ENCODE results near the gene NHLRC2.

NHLRC2 gene

GRCh38 chr10:113947184-113948041, 93.0 kb downstream of the NHLRC2 start:
- H3K27me3 ChIP-seq (ENCODE audit: control insufficient read depth, insufficient read depth, low read length) = no peaks in the 10 kb centered on the region
- no peak overlapping the region for H3K27ac ChIP-seq (ENCODE audit: low read length)
- H3K36me3 ChIP-seq (ENCODE audit: control insufficient read depth, low read depth, low read length) = no peaks in the 10 kb centered on the region
- no peaks in the 10 kb centered on the region for H3K4me1 ChIP-seq (ENCODE audit: control insufficient read depth, low read depth, low read length)
- no peak overlapping the region for H3K4me3 ChIP-seq (ENCODE audit: low read length)
- no peaks in the 10 kb centered on the region for H3K9me3 ChIP-seq (ENCODE audit: control insufficient read depth, low read depth, low read length)
- no peak overlapping the region for H3K9ac ChIP-seq (ENCODE audit: low read length)

GRCh38 chr10:113948048-113948447, 93.6 kb downstream of the NHLRC2 start:
- no peak overlapping the region for H3K9ac ChIP-seq (ENCODE audit: low read length)
- no peaks in the 10 kb centered on the region for H3K27me3 ChIP-seq (ENCODE audit: control insufficient read depth, insufficient read depth, low read length)
- no peaks in the 10 kb centered on the region for H3K4me1 ChIP-seq (ENCODE audit: control insufficient read depth, low read depth, low read length)
- H3K9me3 ChIP-seq (ENCODE audit: control insufficient read depth, low read depth, low read length) = no peaks in the 10 kb centered on the region
- H3K36me3 ChIP-seq (ENCODE audit: control insufficient read depth, low read depth, low read length) = no peaks in the 10 kb centered on the region
- H3K27ac ChIP-seq (ENCODE audit: low read length) = no peak overlapping the region
- H3K4me3 ChIP-seq (ENCODE audit: low read length) = no peak overlapping the region

GRCh38 chr10:113950268-113950667, 95.8 kb downstream of the NHLRC2 start:
- Histone ChIP-seq H3K36me3 (ENCODE audit: control insufficient read depth, low read depth, low read length) (no peaks in the 10 kb centered on the region), H3K27ac (ENCODE audit: low read length) (no peak overlapping the region), H3K9me3 (ENCODE audit: control insufficient read depth, low read depth, low read length) (no peaks in the 10 kb centered on the region), H3K9ac (ENCODE audit: low read length) (no peak overlapping the region), H3K27me3 (ENCODE audit: control insufficient read depth, insufficient read depth, low read length) (no peaks in the 10 kb centered on the region), H3K4me3 (ENCODE audit: low read length) (no peak overlapping the region), H3K4me1 (ENCODE audit: control insufficient read depth, low read depth, low read length) (no peaks in the 10 kb centered on the region)

DNA sequence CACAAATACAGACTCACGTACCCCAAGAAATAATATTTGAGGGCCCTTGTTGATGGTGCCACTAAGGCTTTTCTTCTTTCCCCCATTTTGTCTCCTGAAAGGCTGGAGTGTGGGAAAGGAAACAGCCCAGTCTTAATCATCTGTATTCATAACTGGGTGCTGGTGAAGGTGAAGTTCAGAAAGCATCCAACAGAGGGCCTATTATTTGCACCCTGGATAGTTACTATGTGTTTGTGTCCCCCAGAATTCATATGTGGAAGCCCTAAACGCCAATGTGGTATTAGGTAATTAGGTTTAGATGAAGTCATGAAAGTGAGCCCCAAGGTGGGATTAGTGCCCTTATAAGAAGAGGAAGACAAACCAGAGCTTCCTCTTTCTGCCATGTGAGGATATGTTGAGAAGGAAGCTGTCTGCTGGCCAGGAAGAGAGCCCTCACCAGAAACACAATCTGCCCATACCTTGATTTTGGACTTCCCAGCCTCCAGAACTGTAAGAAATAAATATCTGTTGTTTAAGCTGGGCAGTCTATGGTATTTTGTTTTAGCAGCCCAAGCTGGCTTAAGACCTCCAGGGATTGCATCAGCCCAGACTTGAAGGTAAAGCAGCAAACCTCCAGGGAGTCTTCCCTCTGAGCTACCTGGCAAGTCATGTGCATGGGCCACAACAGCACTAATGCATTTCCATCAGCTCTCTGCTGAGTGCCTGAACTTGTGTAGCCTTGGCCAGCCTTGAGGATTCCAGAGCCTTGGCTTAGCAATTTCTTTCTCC, 99.2 kb downstream of the NHLRC2 start:
- Histone ChIP-seq H3K4me3 (ENCODE audit: low read length) (no peak overlapping the region), H3K27me3 (ENCODE audit: control insufficient read depth, insufficient read depth, low read length) (no peaks in the 10 kb centered on the region), H3K36me3 (ENCODE audit: control insufficient read depth, low read depth, low read length) (no peaks in the 10 kb centered on the region), H3K9ac (ENCODE audit: low read length) (no peak overlapping the region), H3K9me3 (ENCODE audit: control insufficient read depth, low read depth, low read length) (no peaks in the 10 kb centered on the region), H3K27ac (ENCODE audit: low read length) (no peak overlapping the region), H3K4me1 (ENCODE audit: control insufficient read depth, low read depth, low read length) (no peaks in the 10 kb centered on the region)

DNA sequence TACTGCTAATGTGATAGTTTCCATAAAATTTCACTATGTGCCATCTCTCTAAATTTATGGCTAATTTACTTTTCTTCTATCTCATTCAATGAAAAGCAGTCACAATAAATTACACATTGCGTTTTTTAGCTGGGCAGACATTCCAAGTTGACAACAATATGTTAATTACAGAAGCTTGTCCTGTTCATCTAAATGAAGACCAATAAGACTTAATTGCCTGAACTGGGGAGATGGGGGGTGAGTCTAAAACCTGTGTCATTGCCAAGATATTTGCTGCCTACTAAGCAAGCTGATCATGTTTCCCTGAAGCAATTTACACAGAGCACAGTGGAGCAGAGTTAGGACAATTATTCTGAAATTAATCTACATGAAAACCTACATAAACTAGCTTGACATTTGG, 99.9 kb downstream of the NHLRC2 start:
- H3K4me3 ChIP-seq (ENCODE audit: low read length) = no peak overlapping the region
- H3K36me3 ChIP-seq (ENCODE audit: control insufficient read depth, low read depth, low read length) = no peaks in the 10 kb centered on the region
- no peaks in the 10 kb centered on the region for H3K9me3 ChIP-seq (ENCODE audit: control insufficient read depth, low read depth, low read length)
- H3K9ac ChIP-seq (ENCODE audit: low read length) = no peak overlapping the region
- no peaks in the 10 kb centered on the region for H3K4me1 ChIP-seq (ENCODE audit: control insufficient read depth, low read depth, low read length)
- no peak overlapping the region for H3K27ac ChIP-seq (ENCODE audit: low read length)
- no peaks in the 10 kb centered on the region for H3K27me3 ChIP-seq (ENCODE audit: control insufficient read depth, insufficient read depth, low read length)

DNA sequence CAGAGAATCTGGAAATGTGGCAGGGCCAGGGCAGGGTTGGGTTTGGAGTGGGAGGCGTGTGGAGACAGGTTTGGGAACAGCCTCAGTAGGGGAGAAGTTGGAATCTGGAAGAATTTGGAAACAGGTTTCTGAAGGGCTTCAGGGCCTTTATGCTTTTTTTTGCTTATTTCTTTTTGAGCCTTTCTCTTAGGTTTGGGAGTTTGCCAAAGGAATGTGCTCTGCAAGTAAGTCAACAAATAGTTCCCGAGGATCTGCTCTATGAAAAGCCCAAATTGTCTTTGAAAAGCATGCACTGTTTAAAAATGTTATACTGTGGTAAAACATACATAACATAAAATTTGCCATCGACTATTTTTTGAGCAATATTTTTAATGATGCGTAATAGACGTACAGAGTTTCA, 102.6 kb downstream of the NHLRC2 start:
- Histone ChIP-seq H3K9me3 (ENCODE audit: control insufficient read depth, low read depth, low read length) (no peaks in the 10 kb centered on the region), H3K4me1 (ENCODE audit: control insufficient read depth, low read depth, low read length) (no peaks in the 10 kb centered on the region), H3K27me3 (ENCODE audit: control insufficient read depth, insufficient read depth, low read length) (no peaks in the 10 kb centered on the region), H3K27ac (ENCODE audit: low read length) (no peak overlapping the region), H3K36me3 (ENCODE audit: control insufficient read depth, low read depth, low read length) (no peaks in the 10 kb centered on the region), H3K9ac (ENCODE audit: low read length) (no peak overlapping the region), H3K4me3 (ENCODE audit: low read length) (no peak overlapping the region)

DNA sequence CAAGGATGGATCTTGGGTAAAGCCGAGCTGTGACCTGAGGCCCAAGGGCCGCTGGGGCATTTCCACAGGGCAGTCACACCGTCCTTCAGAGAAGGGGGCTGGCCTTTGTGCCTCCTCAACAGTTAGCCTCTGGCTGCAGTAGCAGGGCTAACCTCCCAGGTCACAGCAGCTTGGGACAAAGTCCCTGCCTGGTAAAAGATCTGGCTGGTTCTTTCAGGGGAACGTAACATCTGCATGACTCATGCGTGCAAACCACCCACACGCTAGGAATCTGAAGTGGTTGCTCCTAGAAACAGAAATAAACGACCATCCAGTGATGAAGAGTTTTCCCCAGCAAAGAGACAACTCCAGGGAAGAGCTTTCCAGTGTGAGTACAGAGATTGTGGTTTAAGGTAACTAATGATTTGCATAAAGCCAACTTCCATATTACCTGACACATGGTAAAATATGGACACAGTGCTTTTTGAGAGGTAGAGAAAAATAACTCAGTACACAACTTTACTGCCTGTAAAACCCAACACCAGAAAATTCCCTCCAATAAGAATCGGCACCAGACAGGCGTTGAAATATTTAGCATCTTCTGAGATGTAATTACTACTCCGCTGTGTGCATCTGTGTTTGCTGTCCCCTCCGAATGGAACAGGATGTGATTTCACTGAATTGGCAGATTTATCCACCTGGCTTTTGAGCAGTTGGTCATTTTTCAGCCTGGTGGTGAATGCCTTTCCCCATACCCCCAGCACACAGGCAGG, 104.3 kb downstream of the NHLRC2 start:
- no peak overlapping the region for H3K27ac ChIP-seq (ENCODE audit: low read length)
- H3K4me1 ChIP-seq (ENCODE audit: control insufficient read depth, low read depth, low read length) = no peaks in the 10 kb centered on the region
- H3K4me3 ChIP-seq (ENCODE audit: low read length) = no peak overlapping the region
- no peaks in the 10 kb centered on the region for H3K9me3 ChIP-seq (ENCODE audit: control insufficient read depth, low read depth, low read length)
- H3K27me3 ChIP-seq (ENCODE audit: control insufficient read depth, insufficient read depth, low read length) = no peaks in the 10 kb centered on the region
- no peak overlapping the region for H3K9ac ChIP-seq (ENCODE audit: low read length)
- no peaks in the 10 kb centered on the region for H3K36me3 ChIP-seq (ENCODE audit: control insufficient read depth, low read depth, low read length)

- no peak overlapping the region for H3K27ac ChIP-seq (ENCODE audit: low read length)
- H3K36me3 ChIP-seq (ENCODE audit: control insufficient read depth, low read depth, low read length) = no peaks in the 10 kb centered on the region
- H3K4me1 ChIP-seq (ENCODE audit: control insufficient read depth, low read depth, low read length) = no peaks in the 10 kb centered on the region
- no peaks in the 10 kb centered on the region for H3K9me3 ChIP-seq (ENCODE audit: control insufficient read depth, low read depth, low read length)
- H3K4me3 ChIP-seq (ENCODE audit: low read length) = no peak overlapping the region
- no peaks in the 10 kb centered on the region for H3K27me3 ChIP-seq (ENCODE audit: control insufficient read depth, insufficient read depth, low read length)
- H3K9ac ChIP-seq (ENCODE audit: low read length) = no peak overlapping the region
These were observed 104.9 kb downstream of the NHLRC2 start for GRCh38 chr10:113959383-113959760.

DNA sequence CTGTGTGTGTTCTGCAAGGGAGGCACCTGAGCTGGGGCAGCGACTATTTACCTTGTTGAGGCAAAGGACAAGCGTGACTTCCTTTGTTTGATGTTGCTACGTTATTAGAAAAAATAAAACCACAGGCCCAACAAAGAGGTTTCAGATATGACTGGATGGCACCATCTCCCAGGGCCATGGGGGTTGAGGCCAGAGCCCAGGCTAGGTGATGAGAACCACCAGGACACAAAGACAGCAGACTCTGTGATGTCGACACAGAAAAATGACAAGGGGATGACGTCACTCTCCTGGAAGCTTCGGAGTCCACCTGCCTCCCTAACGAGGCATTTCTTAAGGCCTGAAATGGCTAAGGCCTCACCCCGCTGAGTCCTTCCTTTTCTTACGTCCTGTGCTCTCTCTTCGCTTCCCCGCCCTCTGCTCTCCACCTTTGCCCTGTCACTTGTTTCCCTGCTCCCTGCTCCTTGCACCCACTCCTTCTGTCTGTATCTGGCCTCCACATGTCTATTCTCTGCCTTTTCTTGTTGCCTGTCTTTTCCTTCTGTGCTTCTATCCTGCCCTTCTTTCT, 106.2 kb downstream of the NHLRC2 start:
- no peak overlapping the region for H3K9ac ChIP-seq (ENCODE audit: low read length)
- no peaks in the 10 kb centered on the region for H3K9me3 ChIP-seq (ENCODE audit: control insufficient read depth, low read depth, low read length)
- no peaks in the 10 kb centered on the region for H3K27me3 ChIP-seq (ENCODE audit: control insufficient read depth, insufficient read depth, low read length)
- no peak overlapping the region for H3K27ac ChIP-seq (ENCODE audit: low read length)
- no peak overlapping the region for H3K4me3 ChIP-seq (ENCODE audit: low read length)
- no peaks in the 10 kb centered on the region for H3K36me3 ChIP-seq (ENCODE audit: control insufficient read depth, low read depth, low read length)
- H3K4me1 ChIP-seq (ENCODE audit: control insufficient read depth, low read depth, low read length) = no peaks in the 10 kb centered on the region

DNA sequence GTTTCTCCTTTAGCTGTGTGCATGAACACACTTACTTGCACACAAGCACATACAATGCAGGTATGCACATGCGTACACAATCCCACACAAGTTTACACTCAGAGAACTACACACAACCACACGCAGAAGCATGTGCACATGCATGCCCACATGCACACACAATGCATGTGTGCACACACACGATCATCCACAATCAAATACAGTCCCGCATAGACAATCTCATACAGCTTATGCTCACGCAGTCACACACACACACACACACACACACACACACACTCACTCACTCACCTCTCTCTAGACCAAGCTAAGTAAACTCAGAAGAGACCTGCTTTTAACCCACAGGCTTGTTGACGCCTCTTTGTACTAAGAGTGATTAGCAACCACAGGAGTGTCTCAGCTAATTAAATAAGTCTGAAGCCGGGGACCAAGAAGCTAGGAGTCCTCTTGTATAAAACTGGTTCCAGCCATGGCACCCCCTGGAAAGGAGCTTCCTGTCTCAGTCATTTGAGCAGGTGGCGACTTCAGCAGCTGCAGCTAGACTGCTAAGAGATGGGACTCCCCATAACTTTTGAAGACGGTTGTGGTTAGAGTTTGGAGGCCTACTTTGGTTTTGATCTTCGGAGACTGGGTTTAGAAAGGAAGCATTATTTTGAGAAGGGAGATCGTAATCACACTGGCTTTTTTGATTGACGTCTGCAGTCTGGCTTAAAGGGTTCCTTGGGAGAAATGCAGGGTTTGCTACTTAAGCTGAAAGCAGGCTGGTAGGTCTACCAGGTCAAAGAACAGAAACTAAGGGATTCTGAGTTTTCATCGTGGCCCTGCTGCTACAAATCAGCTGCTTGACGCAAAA, 106.9 kb downstream of the NHLRC2 start:
- Histone ChIP-seq H3K4me3 (ENCODE audit: low read length) (no peak overlapping the region), H3K4me1 (ENCODE audit: control insufficient read depth, low read depth, low read length) (no peaks in the 10 kb centered on the region)

More for the DNA sequence above, 106.9 kb downstream of the NHLRC2 start:
- H3K9me3 ChIP-seq (ENCODE audit: control insufficient read depth, low read depth, low read length) = no peaks in the 10 kb centered on the region
- H3K27ac ChIP-seq (ENCODE audit: low read length) = no peak overlapping the region
- H3K9ac ChIP-seq (ENCODE audit: low read length) = no peak overlapping the region
- H3K36me3 ChIP-seq (ENCODE audit: control insufficient read depth, low read depth, low read length) = no peaks in the 10 kb centered on the region
- H3K27me3 ChIP-seq (ENCODE audit: control insufficient read depth, insufficient read depth, low read length) = no peaks in the 10 kb centered on the region

Data from iPS-18a (cell line).